K562 treated with DMSO at 1 percent for 12 hours (cell line): Measurements from ENCODE around the gene NDOR1. TPM values are rescaled to one million over a fixed set of nuclear protein-coding genes. Genes with fewer than 3 reads are reported as not detected.

Experiments
- total RNA-seq: library from RNA; unstranded; fragments of 300-600 nt; gene quantifications from 2 replicates; pipeline ENCODE4 v1.2.3, GENCODE V29; 2022; ENCODE audit not compliant: insufficient read depth

NDOR1 gene
- 12.6 and 31.3 TPM in 2 replicates for total RNA-seq

DNA sequence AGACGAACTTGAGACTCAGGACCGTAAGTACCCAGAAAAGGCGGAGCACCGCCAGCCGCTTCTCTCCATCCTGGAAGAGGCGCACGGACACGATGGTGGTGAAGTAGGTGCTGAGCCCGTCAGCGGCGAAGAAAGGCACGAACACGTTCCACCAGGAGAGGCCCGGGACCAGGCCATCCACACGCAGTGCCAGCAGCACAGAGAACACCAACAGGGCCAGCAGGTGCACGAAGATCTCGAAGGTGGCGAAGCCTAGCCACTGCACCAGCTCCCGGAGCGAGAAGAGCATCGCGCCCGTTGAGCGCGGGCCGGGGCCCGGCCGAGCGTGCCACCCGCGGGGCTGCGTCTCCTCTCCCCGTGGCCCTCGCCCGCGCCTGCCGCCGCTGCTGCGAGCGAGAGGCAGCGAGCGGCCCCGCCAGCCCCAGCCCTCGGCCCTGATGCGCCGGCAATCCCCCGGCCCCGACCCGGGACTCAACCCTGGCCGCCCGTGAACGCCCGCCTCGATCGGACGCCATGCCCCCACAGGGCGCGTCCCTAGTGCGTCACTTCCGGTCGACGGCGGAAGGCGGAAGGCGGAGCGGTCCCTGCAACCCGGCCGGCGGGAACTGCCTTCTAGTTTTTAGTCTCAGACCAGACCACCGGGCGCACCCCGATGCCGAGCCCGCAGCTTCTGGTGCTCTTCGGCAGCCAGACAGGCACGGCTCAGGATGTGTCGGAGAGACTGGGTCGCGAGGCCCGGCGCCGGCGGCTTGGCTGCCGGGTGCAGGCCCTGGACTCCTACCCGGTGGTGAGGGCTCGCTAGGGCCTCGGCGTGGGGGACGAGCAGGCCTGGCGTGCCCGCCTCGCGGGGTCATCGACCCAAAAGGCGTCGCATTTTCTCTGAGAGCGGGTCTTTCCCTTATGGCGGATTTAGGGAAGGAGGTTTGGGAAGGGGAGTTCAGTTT lies at the start of gene NDOR1, which contains the start of gene TMEM203:
NDOR1 (plus strand) TSS at position 575 of the 944 bp plus-strand sequence; CDS start at position 653, 78 bp downstream.
TMEM203 (minus strand) TSS at position 523 of the 944 bp plus-strand sequence; CDS start at position 289, 234 bp downstream.

DNA sequence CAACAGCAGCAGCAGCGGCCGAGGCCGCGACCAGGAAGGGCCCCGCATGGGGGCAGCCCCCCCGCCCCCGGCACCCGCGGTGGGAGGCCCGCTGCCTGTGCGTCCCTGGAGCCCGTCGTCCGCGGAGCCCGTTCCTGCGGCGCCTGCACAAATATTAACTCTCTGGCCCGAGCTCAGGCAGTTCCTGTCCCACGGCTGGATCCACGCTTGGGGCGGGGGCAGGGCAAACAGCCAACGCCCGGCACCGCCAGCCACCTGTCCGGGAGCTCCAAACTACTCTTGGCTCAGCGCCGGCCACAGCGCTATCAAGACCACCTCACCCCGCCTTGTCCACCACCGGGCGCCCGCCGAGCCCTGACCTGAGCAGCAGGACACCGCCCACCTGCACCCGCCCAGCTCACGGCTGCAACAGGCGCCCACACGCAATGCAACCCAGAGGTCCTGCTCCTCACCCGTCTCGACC lies 35.6 kb upstream of the NDOR1 start, which contains the start of gene LRRC26:
LRRC26 (minus strand) TSS at position 156 of the 463 bp plus-strand sequence; CDS start at position 48, 108 bp downstream.

DNA sequence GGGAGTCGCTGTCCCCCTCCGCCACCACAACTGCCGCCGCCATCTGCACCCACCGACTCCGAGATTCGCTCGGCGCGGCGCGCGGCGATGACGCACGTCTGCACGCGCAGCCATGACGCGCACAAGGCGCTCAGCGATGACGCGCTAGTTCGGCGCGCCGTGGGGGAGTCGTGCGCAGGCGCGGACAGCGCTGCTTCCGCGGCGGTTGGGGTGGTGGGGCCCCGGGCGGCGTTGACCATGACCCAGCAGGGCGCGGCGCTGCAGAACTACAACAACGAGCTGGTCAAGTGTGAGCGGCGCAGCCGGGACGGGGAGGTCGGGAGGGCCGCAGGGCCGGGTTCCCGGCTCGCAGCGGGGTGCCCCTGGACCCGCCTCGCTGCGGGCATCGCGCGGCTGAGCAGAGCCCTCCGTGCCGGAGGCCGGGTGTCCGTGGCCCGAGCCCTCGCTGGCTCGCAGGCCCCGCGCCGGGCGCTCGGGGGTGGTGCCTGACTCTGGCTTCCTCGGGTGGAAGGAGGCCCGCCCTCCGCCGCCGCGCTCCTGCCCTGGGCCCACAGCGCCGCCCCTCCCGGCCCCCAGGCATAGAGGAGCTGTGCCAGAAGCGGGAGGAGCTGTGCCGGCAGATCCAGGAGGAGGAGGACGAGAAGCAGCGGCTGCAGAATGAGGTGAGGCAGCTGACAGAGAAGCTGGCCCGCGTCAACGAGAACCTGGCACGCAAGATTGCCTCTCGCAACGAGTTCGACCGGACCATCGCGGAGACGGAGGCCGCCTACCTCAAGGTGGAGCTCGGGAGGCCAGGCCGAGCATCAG lies 16.8 kb upstream of the NDOR1 start, which contains the start of the genes ANAPC2 and SSNA1:
ANAPC2 (minus strand) TSS at position 71 of the 807 bp plus-strand sequence; CDS start at position 43, 28 bp downstream.
SSNA1 (plus strand) TSS at position 187 of the 807 bp plus-strand sequence; CDS start at position 238, 51 bp downstream.

DNA sequence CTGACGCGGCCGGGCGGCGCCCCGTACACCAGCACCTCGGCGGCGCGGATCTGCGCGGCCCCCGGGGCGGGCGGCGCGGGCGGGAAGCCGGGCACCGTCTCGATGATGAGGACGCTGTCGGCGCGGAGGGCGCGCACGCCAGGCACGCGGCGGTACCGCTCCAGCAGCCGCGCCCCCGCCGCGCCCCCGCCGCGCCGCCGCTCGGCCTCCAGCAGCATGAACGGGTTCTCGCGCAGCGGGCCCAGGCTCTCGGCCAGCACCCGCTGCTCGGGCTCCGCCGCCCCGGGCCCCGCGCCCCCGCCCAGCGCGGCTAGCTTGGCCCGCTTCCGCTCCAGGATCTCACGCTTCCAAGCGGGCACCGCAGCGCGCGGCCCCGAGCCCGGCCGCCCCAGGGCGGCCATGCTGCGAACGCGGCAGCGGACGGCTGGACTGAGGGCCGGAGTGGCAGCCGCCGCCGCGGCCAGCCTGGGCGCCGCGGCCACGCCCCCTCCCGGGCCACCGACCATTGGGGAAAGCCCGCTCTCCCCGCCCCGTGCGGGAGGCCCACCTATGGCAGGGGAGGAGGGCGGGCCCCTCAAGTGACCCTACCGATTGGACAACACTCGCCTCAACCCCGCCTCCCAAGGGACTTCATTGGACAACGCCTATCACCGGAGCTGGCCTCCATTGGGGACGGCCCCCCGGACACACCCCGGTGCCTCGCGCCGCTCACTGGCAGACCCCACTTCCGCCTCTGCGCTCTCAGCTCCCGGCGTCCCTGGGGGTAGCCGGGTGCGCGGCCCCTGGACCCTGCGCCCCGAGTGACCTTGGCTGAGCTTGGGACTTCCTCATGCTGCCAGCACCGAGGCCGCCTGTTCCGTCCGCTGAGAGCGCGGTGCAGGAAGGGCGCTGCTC lies 4.9 kb upstream of the NDOR1 start, which contains the start of gene TPRN:
TPRN (minus strand) TSS at position 431 of the 894 bp plus-strand sequence; CDS start at position 401, 30 bp downstream.

DNA sequence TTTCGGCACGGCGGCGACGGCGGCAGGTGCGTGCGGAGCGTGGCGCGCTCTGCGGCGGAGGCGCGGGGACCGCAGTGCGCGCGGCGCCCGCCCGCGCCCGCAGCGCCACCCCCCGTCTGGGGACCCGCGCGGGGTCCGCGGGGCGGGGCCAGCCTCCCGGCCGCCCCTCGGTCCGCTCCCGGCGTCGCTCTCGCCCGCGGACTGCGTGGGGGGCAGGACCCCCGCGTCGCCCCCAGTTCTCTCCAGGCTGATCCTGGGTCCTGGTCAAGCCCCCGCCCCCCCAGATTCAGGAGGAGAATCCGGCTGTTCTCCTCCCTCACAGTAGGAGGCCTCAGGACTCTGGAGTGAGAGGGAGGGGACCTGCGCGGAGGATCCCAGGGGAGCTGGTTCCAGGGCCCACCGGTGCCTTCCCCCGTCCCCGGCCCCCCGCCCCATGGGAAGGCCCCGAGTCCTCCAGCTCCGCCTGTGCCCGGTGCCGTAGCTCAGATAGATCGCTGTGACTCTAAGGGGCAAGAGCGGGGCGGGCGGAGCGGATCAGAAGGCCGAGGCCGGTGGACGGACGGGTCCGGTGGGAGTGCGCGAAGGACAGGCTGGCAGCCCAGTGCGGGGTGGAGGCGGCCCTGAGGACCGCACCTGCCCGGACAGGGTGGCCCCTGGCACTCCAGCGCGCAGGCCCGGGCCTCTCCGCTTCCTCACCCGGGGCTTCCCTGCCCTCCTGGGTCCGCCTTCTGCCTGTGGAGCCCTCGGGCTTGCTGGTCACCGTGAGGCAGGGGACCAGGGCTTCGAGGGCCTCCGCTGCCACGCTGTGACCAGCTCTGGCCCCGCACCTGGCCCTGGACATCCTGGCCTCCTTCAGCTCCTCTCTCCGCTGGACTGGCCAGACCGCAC lies 16.9 kb downstream of the NDOR1 start, which contains the start of gene RNF208:
RNF208 (minus strand) TSS at position 51 of the 888 bp plus-strand sequence. CDS start 1,028 bp downstream, outside the sequence.

DNA sequence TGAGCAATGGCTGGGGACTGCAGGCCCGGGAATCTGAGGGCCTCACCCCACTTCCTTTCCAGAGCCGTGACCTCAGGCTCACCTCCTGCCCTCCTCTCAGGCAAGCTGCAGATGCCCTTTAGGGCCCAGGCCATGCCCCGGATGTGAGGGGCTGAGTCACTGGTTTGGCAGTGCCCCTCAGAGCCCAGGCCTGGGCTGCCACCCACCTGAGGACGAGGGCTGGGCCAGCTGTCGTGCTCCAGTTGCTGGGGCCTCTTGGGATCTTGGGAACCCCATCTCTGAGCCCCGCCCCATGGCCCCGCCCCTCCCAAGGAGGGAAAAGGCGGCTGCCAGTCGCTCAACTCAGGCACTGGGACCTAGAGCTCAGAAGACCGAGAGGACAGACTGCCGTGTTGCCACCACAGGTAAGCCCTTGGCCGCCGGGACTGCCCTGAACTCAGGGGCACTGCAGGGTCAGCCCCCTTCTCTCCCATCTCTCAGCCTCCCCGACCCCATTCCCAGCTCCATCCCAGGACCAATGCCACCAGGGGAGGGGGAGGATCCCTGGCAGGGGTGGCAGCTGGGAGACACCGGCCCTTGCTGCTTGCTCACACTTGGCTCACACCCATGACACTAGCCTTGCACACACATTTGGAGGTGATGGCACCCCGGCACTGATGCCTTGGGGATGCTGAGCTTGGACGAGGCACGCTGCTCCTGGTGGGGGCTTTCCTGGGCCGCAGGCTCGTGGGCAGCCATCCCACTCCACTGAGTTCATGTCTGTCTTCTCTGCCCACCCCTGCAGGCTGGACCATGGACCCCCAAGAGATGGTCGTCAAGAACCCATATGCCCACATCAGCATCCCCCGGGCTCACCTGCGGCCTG lies 19.6 kb downstream of the NDOR1 start, which contains the start of gene CYSRT1:
CYSRT1 (plus strand) TSS at position 345 of the 865 bp plus-strand sequence; CDS start at position 793, 448 bp downstream.

DNA sequence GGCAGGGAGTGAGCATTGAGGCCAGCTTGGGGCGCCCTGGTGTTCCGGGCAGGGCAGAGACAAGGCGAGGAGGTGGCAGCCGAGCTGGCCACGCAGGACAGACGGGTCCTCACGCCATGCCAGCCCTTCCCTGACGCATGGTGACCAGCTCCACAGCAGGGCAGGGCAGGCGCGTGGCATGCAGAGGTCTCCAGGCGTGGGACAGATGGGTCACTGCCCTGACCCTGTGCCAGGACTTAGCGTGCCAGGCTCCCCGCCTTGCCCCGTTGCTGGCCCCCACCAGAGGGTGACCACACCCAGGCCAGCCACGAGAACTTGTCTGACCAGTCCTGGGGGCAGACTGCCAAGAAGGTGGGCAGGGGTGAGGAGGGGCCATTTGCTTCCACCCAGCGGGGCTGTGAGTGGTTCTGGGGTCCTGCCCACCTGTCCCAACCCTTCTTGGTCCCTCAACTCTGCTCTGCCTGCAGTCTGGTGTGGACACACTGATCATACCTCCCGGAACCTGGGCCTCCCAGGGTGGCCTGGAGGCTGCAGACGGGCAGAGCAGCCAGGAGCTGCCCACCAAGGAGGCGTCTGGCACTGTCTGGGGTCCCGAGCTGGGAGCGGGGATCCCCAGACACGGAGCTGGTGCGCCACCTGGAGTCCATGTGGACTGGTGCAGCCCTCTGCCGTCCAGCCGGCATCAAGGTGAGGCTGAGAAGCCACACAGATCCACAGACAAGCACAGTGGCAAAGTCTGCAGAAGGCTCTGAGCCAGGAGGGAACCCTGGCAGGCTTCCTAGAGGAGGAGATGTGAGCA lies 21.8 kb downstream of the NDOR1 start, which contains the start of gene RNF224:
RNF224 (plus strand) TSS at position 449 of the 799 bp plus-strand sequence. CDS start 834 bp downstream, outside the sequence.

DNA sequence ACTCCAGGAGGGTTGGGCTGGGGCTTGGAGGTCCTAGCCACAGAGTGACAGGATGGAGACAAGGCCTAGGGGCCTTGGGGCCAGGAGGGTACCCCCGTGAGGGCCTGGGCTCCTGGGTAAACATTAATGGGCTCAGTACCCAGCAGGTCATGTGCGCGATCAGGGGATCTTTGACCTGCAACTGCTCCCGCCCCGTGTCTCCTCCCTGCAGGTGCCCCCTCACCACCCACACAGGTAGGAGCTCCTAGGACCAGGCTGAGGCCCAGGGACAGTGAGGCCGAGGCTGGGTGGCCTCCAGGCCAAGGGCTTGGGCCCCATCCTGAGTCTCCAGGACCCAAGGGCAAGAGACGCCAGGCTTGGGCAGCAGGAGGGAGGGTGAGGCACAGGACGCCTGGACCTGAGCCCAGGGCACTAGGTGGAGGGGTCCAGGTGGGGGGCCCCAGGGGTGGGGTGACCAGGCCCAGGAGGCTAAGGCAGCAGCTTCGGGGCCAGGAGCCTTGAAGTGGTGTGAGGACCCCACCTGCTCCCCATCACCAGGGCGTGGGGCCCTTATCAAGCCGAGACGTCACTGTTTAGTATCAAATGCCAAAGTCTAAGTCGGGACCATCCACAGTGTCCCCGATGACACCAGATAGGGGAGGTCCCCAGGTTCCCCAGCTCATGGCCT lies 25.3 kb downstream of the NDOR1 start, which contains the start of gene SLC34A3:
SLC34A3 (plus strand) TSS at position 197 of the 667 bp plus-strand sequence. CDS start 802 bp downstream, outside the sequence.

DNA sequence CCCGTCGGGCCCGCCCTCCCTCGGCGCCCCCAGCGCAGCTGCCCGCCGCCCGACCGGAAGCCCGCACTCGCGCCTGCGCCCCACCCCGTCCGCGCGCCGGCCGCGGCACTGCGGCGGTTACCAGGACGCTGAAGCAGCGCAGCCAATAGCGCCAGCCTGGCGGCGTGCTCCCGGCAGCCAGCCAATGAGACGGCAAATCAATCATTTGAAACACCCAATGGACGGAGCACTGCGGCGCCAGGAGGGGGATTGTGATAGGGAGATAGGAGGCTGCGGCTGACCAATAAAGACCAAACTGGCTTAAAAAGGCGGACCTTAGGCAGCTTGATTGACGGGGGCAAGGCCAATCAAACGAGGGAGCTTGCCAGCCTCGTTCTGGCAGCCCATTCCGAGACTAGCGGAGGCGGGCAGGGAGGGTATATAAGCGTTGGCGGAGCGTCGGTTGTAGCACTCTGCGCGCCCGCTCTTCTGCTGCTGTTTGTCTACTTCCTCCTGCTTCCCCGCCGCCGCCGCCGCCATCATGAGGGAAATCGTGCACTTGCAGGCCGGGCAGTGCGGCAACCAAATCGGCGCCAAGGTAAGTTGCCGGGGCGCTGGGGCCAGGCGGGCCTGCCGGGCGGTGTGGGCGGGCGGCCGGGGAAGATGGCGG lies 35.5 kb downstream of the NDOR1 start, which contains the start of gene TUBB4B:
TUBB4B (plus strand) TSS at position 447 of the 649 bp plus-strand sequence; CDS start at position 521, 74 bp downstream.

DNA sequence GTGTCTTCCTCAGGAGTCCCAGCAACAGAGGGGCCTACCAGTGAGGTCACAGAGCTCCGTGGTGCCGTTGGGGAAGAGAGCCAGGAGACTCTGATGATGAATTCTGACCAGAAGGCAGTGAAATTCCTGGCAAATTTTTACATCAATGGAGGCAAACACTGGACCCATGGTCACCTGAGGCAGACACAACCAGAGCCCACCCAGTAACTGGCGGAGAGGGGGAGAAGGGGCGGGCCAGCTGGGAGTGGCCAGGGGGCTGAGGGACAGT lies 45.6 kb downstream of the NDOR1 start, which contains the start of gene STPG3:
STPG3 (plus strand) TSS at position 93 of the 268 bp plus-strand sequence; CDS start at position 94, 1 bp downstream.

DNA sequence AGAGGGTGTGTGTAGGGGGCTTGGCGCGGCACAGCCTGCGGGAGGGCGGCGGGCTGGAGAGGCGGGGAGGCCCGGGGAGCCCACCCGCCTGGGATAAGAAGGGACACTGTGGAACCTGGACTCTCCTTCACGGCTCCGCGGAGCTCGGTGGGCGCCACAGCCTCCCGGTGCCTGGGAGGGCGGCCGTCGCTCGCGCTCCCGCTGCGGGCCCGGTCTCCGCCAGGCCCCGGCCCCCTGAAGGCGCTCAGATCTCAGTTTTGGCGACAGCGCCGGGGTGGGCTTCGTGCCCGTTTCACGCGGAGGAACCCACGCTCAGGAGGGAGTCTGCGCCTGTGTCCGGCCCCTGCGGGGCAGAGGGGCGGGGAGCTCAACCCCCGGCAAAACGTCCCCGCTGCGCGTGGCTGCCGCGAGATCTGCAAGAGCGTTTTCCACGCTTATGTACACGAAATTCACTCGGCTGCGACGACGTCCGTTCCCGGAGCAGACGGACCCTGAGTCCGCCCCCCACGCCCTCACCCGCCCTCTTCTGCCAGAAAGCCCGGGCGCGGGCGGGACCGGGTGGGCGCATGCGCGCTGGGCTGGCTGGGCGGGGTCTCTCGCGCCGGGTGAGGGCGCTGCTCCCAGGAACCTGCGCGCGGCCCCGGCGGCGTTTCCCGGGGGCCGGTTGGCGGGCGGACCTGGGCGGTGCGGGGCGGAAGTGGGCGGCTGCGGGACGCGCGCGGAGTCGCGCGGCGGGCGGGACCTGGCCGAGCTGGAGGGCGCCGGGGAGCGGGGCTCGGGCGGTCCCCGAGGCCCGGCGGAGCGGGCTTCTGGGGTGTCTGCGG lies 49.3 kb downstream of the NDOR1 start, which contains the start of gene NELFB:
NELFB (plus strand) TSS at position 704 of the 824 bp plus-strand sequence.

